CD1c-positive myeloid dendritic cell (primary cell): ENCODE results near the gene PXDC1.
"Not testable (repeated sequence)": the region's sequence is repeated elsewhere in the genome, so short reads cannot be mapped to it uniquely, and the experiment has no call there.

Experiments used
- DNase-seq: peaks from one replicate; pipeline ENCODE4 v3.0.0-alpha.2; 2016; ENCODE audit errors: extremely low spot score

The PXDC1 gene

GRCh38 chr6:3731700-3732099, 19.8 kb downstream of the PXDC1 start:
- DNase-seq, result no peak

- no peak for DNase-seq
Measured at GRCh38 chr6:3729603-3730344, 21.7 kb downstream of the PXDC1 start.

GRCh38 chr6:3727593-3728108, 23.9 kb downstream of the PXDC1 start:
- no peak for DNase-seq

GRCh38 chr6:3727036-3727435, 24.5 kb downstream of the PXDC1 start:
- no peak for DNase-seq

GRCh38 chr6:3726421-3726820, 25.1 kb downstream of the PXDC1 start:
- DNase-seq, result no peak

- DNase-seq, result no peak
Measured at GRCh38 chr6:3725145-3726047, 26.1 kb downstream of the PXDC1 start.

GRCh38 chr6:3724451-3725144, 26.9 kb downstream of the PXDC1 start:
- no peak for DNase-seq

GRCh38 chr6:3723966-3724365, 27.5 kb downstream of the PXDC1 start:
- no peak for DNase-seq

GRCh38 chr6:3723251-3723650, 28.3 kb downstream of the PXDC1 start:
- DNase-seq, result no peak

GRCh38 chr6:3722785-3723184, 28.7 kb downstream of the PXDC1 start:
- DNase-seq, result no peak

- no peak for DNase-seq
Measured at GRCh38 chr6:3721810-3722621, 29.5 kb downstream of the PXDC1 start.

- not testable (repeated sequence) for DNase-seq
Measured at GRCh38 chr6:3720770-3721169, 30.7 kb downstream of the PXDC1 start.

GRCh38 chr6:3719462-3720308, 31.8 kb downstream of the PXDC1 start:
- DNase-seq, result no peak

- no peak for DNase-seq
Measured at GRCh38 chr6:3718407-3718806, 33.1 kb downstream of the PXDC1 start.

GRCh38 chr6:3715285-3715684, 36.2 kb downstream of the PXDC1 start:
- no peak for DNase-seq

GRCh38 chr6:3714768-3715167, 36.7 kb downstream of the PXDC1 start:
- DNase-seq, result no peak

GRCh38 chr6:3714111-3714510, 37.4 kb downstream of the PXDC1 start:
- no peak for DNase-seq

- DNase-seq, result no peak
Measured at GRCh38 chr6:3712827-3713665, 38.5 kb downstream of the PXDC1 start.

- no peak for DNase-seq
Measured at GRCh38 chr6:3711776-3712175, 39.7 kb downstream of the PXDC1 start.
